ENCODE data around the gene PPM1N. TPM values are rescaled to one million over a fixed set of nuclear protein-coding genes. Genes with fewer than 3 reads are reported as not detected.
A peak's percentile ranks its signal among the peaks of the same experiment; 100 is the strongest.

Gene PPM1N
- polyA plus RNA-seq, 2 of the 4 experiments (the other 2 are of a cell fraction), result 9.2 to 10.5 TPM

DNA sequence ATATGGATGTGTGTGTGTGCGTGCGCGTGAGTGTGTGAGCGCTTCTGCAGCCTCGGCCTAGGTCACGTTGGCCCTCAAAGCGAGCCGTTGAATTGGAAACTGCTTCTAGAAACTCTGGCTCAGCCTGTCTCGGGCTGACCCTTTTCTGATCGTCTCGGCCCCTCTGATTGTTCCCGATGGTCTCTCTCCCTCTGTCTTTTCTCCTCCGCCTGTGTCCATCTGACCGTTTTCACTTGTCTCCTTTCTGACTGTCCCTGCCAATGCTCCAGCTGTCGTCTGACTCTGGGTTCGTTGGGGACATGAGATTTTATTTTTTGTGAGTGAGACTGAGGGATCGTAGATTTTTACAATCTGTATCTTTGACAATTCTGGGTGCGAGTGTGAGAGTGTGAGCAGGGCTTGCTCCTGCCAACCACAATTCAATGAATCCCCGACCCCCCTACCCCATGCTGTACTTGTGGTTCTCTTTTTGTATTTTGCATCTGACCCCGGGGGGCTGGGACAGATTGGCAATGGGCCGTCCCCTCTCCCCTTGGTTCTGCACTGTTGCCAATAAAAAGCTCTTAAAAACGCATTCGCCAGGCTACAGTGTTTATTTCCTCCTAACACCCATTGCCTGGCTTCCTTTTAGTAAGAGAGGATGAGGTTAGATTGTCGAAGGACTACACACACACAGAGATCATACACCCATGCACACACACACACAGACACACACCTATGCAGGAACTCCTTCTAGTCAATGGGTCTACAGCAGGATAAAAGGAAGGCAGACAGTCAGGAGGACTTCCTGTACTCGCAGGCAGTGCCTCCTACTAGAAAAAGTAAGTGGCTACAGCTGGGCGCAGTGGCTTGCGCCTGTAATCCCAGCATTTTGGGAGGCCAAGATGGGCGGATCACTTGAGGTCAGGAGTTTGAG is 23.4 kb upstream of the PPM1N start:
- no peak for DNase-seq (ENCODE audit: low read depth in 1 of 2, low spot score in 1 of 2)
- no peak overlapping the region for H3K27ac ChIP-seq
- TF ChIP-seq POLR2AphosphoS2 (conservative IDR thresholded peaks at IDR 0.05; ENCODE audit: low read length) (peak; percentile 100), MYC (IDR thresholded peaks at IDR 0.05; ENCODE audit: borderline replicate concordance, low read length) (no peak), PHF8 (IDR thresholded peaks at IDR 0.05; ENCODE audit: borderline replicate concordance, low read depth) (no peak), RARB (CRISPR knock-in tag; IDR thresholded peaks at IDR 0.05) (peak; percentile 82; the same call in 1 of the 2 replicates), FOSL2 (IDR thresholded peaks at IDR 0.05) (no peak), FOSL2 (CRISPR knock-in tag; IDR thresholded peaks at IDR 0.05) (peak; percentile 3), TP53 (CRISPR knock-in tag; IDR thresholded peaks at IDR 0.05) (peak; percentile 98), CEBPB (IDR thresholded peaks at IDR 0.05) (no peak), HOXB5 (CRISPR knock-in tag; IDR thresholded peaks at IDR 0.05) (0 out of 2 replicates have a peak, but pooled peaks have one; percentile 15), RAD21 (conservative IDR thresholded peaks at IDR 0.05 in 1 of 2, IDR thresholded peaks at IDR 0.05 in 1 of 2) (no peak), HOXA7 (CRISPR knock-in tag; IDR thresholded peaks at IDR 0.05) (peak; percentile 99), CHD2 (IDR thresholded peaks at IDR 0.05; ENCODE audit: low read length, partially characterized antibody) (peak; percentile 46), ZSCAN20 (CRISPR knock-in tag; IDR thresholded peaks at IDR 0.05) (0 out of 2 replicates have a peak, but pooled peaks have one; percentile 60), ZNF302 (CRISPR knock-in tag; IDR thresholded peaks at IDR 0.05) (no peak), CBX2 (IDR thresholded peaks at IDR 0.05; ENCODE audit: borderline replicate concordance, low read depth) (no peak), JUN (IDR thresholded peaks at IDR 0.05) (no peak), KDM1A (IDR thresholded peaks at IDR 0.05; ENCODE audit: low read depth) (no peak), CHD4 (IDR thresholded peaks at IDR 0.05; ENCODE audit: borderline replicate concordance) (no peak), MAFK (IDR thresholded peaks at IDR 0.05; ENCODE audit: partially characterized antibody) (no peak), FOXS1 (CRISPR knock-in tag; IDR thresholded peaks at IDR 0.05) (0 out of 2 replicates have a peak, but pooled peaks have one; percentile 46), BHLHE40 (IDR thresholded peaks at IDR 0.05; ENCODE audit: low read depth, low read length) (no peak), RNF2 (IDR thresholded peaks at IDR 0.05; ENCODE audit: borderline replicate concordance, low read depth) (no peak), EHF (CRISPR knock-in tag; IDR thresholded peaks at IDR 0.05) (peak; percentile 13; the same call in 1 of the 2 replicates), TFCP2L1 (CRISPR knock-in tag; IDR thresholded peaks at IDR 0.05) (peak; percentile 97; the same call in 1 of the 2 replicates), FOSB (CRISPR knock-in tag; IDR thresholded peaks at IDR 0.05) (peak; percentile 98), SREBF2 (IDR thresholded peaks at IDR 0.05) (no peak)
- TF ChIP-seq, protein P1, sequence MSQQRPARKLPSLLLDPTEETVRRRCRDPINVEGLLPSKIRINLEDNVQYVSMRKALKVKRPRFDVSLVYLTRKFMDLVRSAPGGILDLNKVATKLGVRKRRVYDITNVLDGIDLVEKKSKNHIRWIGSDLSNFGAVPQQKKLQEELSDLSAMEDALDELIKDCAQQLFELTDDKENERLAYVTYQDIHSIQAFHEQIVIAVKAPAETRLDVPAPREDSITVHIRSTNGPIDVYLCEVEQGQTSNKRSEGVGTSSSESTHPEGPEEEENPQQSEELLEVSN (IDR thresholded peaks at IDR 0.05; ENCODE audit: borderline replicate concordance, low read depth), result no peak
- TF ChIP-seq, protein P2, sequence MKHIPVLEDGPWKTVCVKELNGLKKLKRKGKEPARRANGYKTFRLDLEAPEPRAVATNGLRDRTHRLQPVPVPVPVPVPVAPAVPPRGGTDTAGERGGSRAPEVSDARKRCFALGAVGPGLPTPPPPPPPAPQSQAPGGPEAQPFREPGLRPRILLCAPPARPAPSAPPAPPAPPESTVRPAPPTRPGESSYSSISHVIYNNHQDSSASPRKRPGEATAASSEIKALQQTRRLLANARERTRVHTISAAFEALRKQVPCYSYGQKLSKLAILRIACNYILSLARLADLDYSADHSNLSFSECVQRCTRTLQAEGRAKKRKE (CRISPR knock-in tag; IDR thresholded peaks at IDR 0.05; ENCODE audit: low read depth), result no peak
- TF ChIP-seq, protein P3, sequence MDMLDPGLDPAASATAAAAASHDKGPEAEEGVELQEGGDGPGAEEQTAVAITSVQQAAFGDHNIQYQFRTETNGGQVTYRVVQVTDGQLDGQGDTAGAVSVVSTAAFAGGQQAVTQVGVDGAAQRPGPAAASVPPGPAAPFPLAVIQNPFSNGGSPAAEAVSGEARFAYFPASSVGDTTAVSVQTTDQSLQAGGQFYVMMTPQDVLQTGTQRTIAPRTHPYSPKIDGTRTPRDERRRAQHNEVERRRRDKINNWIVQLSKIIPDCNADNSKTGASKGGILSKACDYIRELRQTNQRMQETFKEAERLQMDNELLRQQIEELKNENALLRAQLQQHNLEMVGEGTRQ (IDR thresholded peaks at IDR 0.05), result no peak
- TF ChIP-seq, protein P4, sequence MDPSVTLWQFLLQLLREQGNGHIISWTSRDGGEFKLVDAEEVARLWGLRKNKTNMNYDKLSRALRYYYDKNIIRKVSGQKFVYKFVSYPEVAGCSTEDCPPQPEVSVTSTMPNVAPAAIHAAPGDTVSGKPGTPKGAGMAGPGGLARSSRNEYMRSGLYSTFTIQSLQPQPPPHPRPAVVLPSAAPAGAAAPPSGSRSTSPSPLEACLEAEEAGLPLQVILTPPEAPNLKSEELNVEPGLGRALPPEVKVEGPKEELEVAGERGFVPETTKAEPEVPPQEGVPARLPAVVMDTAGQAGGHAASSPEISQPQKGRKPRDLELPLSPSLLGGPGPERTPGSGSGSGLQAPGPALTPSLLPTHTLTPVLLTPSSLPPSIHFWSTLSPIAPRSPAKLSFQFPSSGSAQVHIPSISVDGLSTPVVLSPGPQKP (IDR thresholded peaks at IDR 0.05; ENCODE audit: low read depth, low read length), result no peak
- TF ChIP-seq, protein P5, sequence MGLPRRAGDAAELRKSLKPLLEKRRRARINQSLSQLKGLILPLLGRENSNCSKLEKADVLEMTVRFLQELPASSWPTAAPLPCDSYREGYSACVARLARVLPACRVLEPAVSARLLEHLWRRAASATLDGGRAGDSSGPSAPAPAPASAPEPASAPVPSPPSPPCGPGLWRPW (IDR thresholded peaks at IDR 0.05), result no peak
- POLR2A ChIA-PET, result interaction anchor here (0.6 kb wide), 1 partner anchor 10 kb away, joined by 4 read pairs; no protein-coding TSS in a partner anchor
- no peak overlapping the region for H3K4me3 ChIP-seq
- peak in 1 of 2 experiments; percentile 1; a peak in 3 of 6 replicates for ATAC-seq
- no peak overlapping the region for H3K4me2 ChIP-seq
- FAIRE-seq, result no peak
- CTCF ChIA-PET, result interaction anchor here (0.9 to 33.4 kb wide), 7 partner anchors 9 to 169 kb away, joined by 3 to 1883 read pairs (median 4); partner anchors contain the start of genes ERCC1 and FOSB
- H3K4me1 ChIP-seq, result peaks cover 19% of the 10 kb centered on the region
- WGBS (ENCODE audit: missing lambda C conversion rate), result 74% methylated on average over 28 of the region's 28 CpGs
- H3K9me3 ChIP-seq, result no peaks in the 10 kb centered on the region
